Activated T-cell treated with anti-CD3 and anti-CD28 coated beads, Interleukin-2, amount 50 U/mL, for 4 hours (primary cell): Measurements from ENCODE around the gene SCT. TPM values are rescaled to one million over a fixed set of nuclear protein-coding genes. Genes with fewer than 3 reads are reported as not detected.

Source experiments
- ATAC-seq, 2 donors: fragments of 200-7000 bp; cut with Tn5 transposase; one replicate each; pipeline ENCODE4 v1.10.0; 2021
- DNase-seq: peaks from one replicate; pipeline ENCODE4 v3.0.0-alpha.2; 2020
- H3K27me3 Mint-ChIP-seq: one replicate; pipeline ENCODE4 v1.8.0; 2021; ENCODE audit warnings: low read depth, mixed read lengths
- H3K36me3 Mint-ChIP-seq: one replicate; pipeline ENCODE4 v1.8.0; 2022; ENCODE audit warnings: mixed read lengths; ENCODE audit not compliant: insufficient read depth
- H3K4me1 Mint-ChIP-seq: one replicate; pipeline ENCODE4 v1.8.0; 2021; ENCODE audit warnings: low read depth, mixed read lengths
- H3K4me3 Mint-ChIP-seq: one replicate; pipeline ENCODE4 v1.8.0; 2021; ENCODE audit warnings: mild to moderate bottlenecking, moderate library complexity, mixed read lengths
- H3K9me3 Mint-ChIP-seq: one replicate; pipeline ENCODE4 v1.8.0; 2021; ENCODE audit warnings: mixed read lengths
- total RNA-seq, 3 donors: library from RNA; stranded (reverse); gene quantifications; one replicate each; pipeline ENCODE4 v1.2.1, GENCODE V29; 2021

SCT gene
- total RNA-seq, 3 donors from 2014 or later = not detected

- ATAC-seq = no peak
- Mint-ChIP-seq H3K9me3 (no peaks in the 10 kb centered on the region), H3K36me3 (peaks cover 7% of the 10 kb centered on the region), H3K4me1 (peaks cover 15% of the 10 kb centered on the region), H3K27me3 (no peaks in the 10 kb centered on the region), H3K4me3 (no peak overlapping the region)
- DNase-seq = no peak
Observed at GRCh38 chr11:612961-613300, 14.1 kb downstream of the SCT start.

DNA sequence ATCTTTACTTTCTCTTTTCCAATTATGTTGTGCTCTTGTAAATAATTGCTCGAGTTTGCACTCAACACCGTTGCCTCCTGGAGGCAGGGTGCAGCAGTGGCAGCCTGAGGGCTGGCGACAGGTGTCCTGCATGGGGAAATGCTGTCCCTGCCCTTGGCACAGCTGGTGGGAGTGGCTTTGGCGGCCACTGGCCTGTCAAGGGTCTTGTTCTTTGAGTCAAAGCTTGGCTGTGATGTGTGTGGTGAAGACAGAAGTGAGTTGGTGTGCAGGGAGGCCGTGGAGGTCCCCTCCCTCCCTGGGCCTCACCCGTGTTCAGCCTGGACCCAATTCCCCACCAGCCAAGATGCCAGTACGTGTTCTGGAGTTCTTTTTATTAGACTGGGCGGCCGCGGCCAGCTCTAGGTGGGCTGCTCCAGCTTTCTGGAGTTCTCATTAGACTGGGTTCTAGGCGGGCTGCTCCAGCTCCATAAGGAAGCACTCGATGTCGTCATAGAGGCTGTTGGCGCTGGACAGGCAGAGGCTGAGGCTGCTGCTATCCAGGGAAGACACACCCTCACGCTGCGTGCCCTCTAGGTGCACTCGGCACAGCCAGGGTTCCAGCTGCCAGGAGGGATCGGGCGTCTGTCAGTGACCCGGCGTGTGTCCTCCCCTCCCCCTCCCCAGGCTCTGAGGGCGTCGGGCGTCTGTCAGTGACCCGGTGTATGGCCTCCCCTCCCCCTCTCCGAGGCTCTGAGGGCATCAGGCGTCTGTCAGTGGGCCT, 14.6 kb downstream of the SCT start:
- no peaks in the 10 kb centered on the region for H3K9me3 Mint-ChIP-seq
- H3K4me1 Mint-ChIP-seq = peaks cover 15% of the 10 kb centered on the region
- H3K36me3 Mint-ChIP-seq = peaks cover 7% of the 10 kb centered on the region
- peak overlapping the region; percentile 54 for H3K4me3 Mint-ChIP-seq
- ATAC-seq (no peak), DNase-seq (no peak)
- no peaks in the 10 kb centered on the region for H3K27me3 Mint-ChIP-seq

DNA sequence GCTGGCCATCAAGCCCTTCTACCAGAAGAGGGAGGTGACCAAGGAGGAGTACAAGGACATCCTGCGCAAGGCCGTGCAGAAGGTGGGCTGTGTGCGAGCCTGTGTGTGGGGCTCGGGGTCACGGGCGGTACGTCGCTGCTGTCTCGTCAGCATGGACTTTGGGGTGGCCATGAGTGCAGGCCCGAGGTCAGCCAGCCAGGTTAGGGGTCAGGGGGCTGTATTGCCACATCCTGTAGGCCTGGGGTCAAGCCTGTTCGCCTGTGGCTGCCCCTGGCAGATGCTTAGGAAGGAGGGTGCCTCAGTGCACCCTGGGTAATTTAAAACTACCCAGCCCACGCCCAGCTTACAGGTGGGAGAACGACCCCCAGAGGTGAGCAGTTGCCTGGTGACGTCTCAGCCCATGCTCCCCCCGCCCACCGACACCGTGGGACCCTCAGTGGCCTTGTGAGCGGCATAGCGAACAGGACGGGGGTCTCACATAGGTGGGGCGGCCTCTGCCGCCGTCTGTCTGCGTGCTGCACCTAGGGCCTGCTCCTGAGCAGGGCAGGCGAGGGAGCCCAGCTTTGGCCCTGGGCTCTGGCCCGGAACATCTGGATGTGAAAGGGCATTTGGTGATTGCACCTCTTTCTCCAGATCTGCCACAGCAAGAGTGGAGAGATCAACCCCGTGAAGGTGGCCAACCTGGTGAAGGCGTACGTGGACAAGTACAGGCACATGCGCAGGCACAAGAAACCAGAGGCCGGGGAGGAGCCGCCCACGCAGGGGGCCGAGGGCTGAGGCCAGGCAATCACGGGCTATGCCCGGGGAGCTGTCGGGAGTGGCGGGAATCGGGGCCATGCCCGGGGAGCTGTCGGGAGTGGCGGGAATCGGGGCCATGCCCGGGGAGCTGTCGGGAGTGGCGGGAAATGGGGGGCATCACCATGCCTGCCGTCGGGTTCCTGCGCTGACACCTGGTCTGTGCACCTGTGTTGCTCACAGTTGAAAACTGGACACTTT, 15.7 kb downstream of the SCT start:
- Mint-ChIP-seq H3K4me1 (peaks cover 14% of the 10 kb centered on the region), H3K9me3 (no peaks in the 10 kb centered on the region), H3K36me3 (peaks cover 14% of the 10 kb centered on the region), H3K27me3 (no peaks in the 10 kb centered on the region), H3K4me3 (no peak overlapping the region)
- ATAC-seq (no peak), DNase-seq (no peak)

DNA sequence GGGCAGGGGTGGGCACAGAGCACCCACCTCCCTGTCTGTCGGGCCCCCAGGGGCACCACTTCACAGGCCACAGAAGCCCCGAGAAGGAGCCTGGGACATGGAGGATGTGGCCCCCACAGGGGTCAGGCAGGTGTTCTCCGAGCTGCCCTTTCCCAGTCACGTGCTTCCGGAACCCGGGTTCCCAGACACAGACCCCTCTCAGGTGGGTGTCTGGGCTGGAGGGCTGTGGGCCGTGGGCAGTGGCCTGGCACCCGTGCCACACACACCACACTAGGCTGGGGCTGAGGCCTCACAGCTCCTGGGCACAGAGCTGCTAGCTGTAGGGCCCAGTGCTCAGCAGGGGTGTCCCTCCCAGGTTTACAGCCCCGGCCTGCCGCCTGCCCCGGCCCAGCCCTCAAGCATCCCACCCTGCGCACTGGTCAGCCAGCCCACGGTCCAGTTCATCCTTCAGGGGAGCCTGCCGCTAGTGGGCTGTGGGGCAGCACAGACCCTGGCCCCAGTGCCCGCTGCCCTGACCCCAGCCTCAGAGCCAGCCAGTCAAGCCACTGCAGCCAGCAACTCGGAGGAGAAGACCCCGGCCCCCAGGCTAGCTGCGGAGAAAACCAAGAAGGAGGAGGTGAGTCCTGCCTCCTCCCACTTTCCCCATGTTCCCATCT, 16.7 kb downstream of the SCT start:
- ATAC-seq (no peak), DNase-seq (no peak)
- no peaks in the 10 kb centered on the region for H3K9me3 Mint-ChIP-seq
- peaks cover 10% of the 10 kb centered on the region for H3K4me1 Mint-ChIP-seq
- no peak overlapping the region for H3K4me3 Mint-ChIP-seq
- peaks cover 14% of the 10 kb centered on the region for H3K36me3 Mint-ChIP-seq
- no peaks in the 10 kb centered on the region for H3K27me3 Mint-ChIP-seq

GRCh38 chr11:609341-609811, 17.6 kb downstream of the SCT start:
- H3K27me3 Mint-ChIP-seq = no peaks in the 10 kb centered on the region
- no peak for DNase-seq
- peaks cover 18% of the 10 kb centered on the region for H3K36me3 Mint-ChIP-seq
- peaks cover 6% of the 10 kb centered on the region for H3K4me1 Mint-ChIP-seq
- no peak for ATAC-seq
- H3K4me3 Mint-ChIP-seq = no peak overlapping the region
- no peaks in the 10 kb centered on the region for H3K9me3 Mint-ChIP-seq

DNA sequence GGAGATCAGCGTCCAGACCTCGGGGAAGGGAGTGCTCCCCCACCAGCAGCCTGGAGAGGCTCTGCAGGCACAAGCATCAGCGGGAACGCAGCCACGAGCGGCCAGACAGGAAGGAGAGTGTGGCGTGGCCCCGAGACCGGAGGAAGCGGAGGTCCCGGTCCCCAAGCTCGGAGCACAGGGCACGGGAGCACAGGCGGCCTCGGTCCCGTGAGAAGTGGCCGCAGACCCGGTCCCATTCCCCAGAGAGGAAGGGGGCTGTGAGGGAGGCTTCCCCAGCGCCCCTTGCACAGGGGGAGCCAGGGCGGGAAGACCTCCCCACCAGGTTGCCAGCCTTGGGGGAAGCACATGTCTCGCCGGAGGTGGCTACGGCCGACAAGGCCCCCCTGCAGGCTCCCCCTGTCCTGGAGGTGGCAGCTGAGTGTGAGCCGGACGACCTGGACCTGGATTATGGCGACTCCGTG, 18.2 kb downstream of the SCT start:
- H3K36me3 Mint-ChIP-seq = peaks cover 22% of the 10 kb centered on the region
- H3K4me1 Mint-ChIP-seq = peaks cover 2% of the 10 kb centered on the region
- ATAC-seq = no peak

GRCh38 chr11:607971-608659, 18.9 kb downstream of the SCT start:
- Mint-ChIP-seq H3K4me3 (no peak overlapping the region), H3K27me3 (no peaks in the 10 kb centered on the region), H3K9me3 (no peaks in the 10 kb centered on the region), H3K36me3 (peaks cover 22% of the 10 kb centered on the region), H3K4me1 (peaks cover 2% of the 10 kb centered on the region)
- DNase-seq (no peak), ATAC-seq (no peak)

More for the DNA sequence above, 18.2 kb downstream of the SCT start:
- Mint-ChIP-seq H3K4me3 (no peak overlapping the region), H3K27me3 (no peaks in the 10 kb centered on the region), H3K9me3 (no peaks in the 10 kb centered on the region)
- DNase-seq = no peak

DNA sequence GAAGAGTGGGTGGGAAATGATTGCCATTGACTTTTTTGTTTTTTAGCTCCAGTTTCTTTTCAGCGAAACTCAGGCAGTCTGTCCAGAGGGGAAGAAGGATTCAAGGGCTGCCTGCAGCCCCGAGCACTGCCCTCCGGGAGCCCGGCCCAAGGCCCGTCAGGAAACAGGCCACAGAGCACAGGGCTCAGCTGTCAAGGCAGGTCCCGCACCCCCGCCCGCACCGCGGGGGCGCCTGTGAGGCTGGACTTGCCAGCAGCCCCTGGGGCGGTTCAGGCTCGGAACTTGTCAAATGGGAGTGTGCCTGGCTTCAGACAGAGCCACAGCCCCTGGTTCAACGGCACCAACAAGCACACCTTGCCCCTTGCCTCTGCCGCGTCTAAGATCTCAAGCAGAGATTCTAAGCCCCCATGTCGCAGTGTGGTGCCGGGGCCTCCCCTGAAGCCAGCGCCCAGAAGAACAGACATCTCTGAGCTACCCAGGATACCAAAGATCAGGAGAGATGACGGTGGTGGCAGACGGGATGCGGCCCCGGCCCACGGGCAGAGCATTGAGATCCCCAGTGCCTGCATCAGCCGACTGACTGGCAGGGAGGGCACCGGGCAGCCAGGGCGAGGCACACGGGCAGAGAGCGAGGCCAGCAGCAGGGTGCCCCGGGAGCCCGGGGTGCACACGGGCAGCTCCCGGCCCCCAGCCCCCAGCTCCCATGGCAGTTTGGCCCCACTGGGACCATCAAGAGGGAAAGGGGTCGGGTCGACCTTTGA, 19.8 kb downstream of the SCT start:
- Mint-ChIP-seq H3K4me1 (no peaks in the 10 kb centered on the region), H3K27me3 (no peaks in the 10 kb centered on the region), H3K9me3 (no peaks in the 10 kb centered on the region), H3K4me3 (no peak overlapping the region), H3K36me3 (peaks cover 20% of the 10 kb centered on the region)
- ATAC-seq = no peak
- DNase-seq = no peak

DNA sequence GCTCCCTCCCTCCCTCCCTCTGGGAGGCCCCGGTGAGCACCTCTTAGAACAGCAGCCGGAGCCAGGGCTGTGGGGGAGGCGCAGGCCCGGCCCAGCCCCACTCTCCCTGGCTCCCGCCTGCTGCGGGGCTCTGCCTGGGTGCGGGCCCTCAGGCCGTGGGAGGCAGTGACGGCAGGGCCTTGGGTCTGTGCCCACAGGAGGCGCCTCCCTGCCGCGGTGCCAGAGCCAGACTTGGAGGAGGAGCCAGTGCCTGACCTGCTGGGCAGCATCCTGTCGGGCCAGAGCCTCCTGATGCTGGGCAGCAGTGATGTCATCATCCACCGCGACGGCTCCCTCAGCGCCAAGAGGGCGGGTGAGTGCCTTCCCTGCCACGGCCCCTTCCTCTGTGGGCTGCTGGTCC, 20.7 kb downstream of the SCT start:
- H3K4me1 Mint-ChIP-seq = no peaks in the 10 kb centered on the region
- ATAC-seq = no peak
- DNase-seq = no peak
- H3K36me3 Mint-ChIP-seq = peaks cover 20% of the 10 kb centered on the region
- no peak overlapping the region for H3K4me3 Mint-ChIP-seq
- no peaks in the 10 kb centered on the region for H3K9me3 Mint-ChIP-seq
- H3K27me3 Mint-ChIP-seq = no peaks in the 10 kb centered on the region

DNA sequence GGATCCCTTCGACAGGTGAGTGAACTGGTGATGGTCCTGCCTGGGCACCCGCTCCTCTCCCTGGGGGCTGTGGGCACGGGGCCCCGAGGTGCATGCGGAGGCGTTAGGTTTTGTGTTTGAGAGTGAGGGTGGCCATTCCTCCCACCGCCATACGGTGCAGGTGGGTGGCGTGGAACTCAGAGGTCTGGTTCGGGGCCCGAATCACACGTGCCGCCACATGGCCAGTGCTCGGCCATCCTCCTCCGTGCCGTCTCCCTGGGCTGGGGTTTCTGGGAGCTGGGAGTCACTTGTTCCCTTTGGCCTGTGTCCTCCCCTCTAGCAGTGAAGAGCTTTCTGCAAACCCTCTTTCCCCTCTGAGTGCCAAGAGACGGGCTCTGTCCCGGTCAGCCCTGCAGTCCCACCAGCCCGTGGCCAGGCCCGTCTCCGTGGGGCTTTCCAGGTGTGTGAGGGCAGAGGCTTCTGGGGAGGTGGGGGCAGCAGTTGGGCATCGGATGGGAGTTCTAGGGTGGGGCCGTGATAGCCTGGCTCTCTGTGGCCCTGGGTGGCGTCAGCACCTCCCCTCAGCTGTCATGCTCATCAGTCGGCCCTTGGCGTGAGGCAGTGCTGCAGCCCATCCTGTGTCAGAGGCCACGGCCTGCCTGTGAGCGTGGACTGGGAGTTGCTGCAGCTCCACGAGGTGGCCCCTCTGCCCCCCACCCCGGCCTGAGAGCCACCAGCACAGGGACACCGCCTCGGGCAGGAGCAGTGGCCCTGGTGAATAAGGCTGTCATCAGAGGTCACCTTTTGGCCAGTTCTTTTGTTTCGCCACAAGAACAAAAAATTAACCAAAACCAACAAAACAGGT, 21.5 kb downstream of the SCT start:
- Mint-ChIP-seq H3K4me3 (no peak overlapping the region), H3K9me3 (no peaks in the 10 kb centered on the region), H3K27me3 (no peaks in the 10 kb centered on the region), H3K36me3 (peaks cover 17% of the 10 kb centered on the region), H3K4me1 (no peaks in the 10 kb centered on the region)
- DNase-seq (no peak), ATAC-seq (no peak)

DNA sequence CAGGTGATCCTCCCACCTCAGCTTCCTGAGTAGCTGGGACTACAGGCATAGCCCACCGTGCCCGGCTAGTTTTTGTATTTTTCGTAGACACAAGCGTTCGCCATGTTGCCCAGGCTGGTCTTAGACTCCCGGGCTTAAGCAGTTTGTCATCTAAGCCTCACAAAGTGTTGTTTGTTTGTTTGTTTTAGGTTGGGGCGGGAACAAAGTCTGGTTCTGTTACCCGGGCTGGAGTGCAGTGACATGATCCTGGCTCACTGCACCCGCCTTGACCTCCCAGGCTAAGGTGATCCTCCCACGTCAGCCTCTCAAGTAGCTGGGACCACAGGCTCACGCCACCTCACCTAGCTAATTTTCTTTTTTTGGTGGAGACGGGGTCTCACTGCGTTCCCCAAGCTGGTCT, 23.8 kb downstream of the SCT start:
- no peak for DNase-seq
- no peak overlapping the region for H3K4me3 Mint-ChIP-seq
- H3K9me3 Mint-ChIP-seq = no peaks in the 10 kb centered on the region
- H3K36me3 Mint-ChIP-seq = peaks cover 22% of the 10 kb centered on the region
- ATAC-seq = no peak
- H3K27me3 Mint-ChIP-seq = no peaks in the 10 kb centered on the region
- H3K4me1 Mint-ChIP-seq = no peaks in the 10 kb centered on the region

DNA sequence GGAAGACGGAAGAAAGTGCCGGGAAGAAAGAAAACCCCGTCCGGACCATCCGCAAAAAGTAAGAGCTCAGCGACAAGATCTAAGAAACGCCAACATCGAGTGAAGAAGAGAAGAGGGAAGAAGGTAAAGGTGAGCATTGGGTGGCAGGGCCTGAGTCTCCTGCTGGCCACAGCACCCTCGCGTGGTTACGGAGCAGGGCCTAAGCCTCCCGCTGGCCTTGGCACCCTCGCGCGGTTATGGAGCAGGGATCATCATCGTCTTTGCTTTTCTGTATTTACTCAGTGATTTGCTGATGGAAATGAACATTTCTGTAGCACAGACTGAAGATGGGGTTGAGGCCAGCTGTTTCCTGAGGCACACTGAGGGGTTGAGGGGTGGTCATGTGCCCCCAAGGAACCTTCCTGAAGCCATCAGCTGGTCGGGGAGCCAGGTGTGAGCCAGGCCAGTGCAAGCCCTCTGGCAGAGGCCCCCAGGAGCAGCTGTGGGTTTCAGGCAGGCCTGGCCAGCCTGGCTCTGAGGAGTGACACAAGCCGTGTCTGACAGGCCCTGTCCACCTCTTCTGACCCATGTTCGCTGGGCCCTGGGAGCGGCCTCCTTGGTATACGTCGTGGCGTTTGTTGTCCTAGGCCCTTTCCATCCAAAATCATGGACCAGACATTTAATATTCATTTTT, 25.3 kb downstream of the SCT start:
- H3K36me3 Mint-ChIP-seq = peaks cover 23% of the 10 kb centered on the region

More for the DNA sequence above, 25.3 kb downstream of the SCT start:
- Mint-ChIP-seq H3K4me1 (no peaks in the 10 kb centered on the region), H3K4me3 (no peak overlapping the region), H3K27me3 (no peaks in the 10 kb centered on the region), H3K9me3 (no peaks in the 10 kb centered on the region)
- DNase-seq (no peak), ATAC-seq (no peak)
